ENCODE results near the gene RRAD.

Gene RRAD

GRCh38 chr16:66888647-66889615 is 36.4 kb downstream of the RRAD start:
- Histone ChIP-seq H2AK5ac (ENCODE audit: low read length) (no peak overlapping the region), H3K27ac (ENCODE audit: low read depth, low read length) (peak overlapping the region; percentile 44), H3K79me1 (ENCODE audit: low read length) (no peaks in the 10 kb centered on the region), H3K4ac (ENCODE audit: low read depth, low read length) (no peak overlapping the region), H3K4me2 (ENCODE audit: low read length) (no peak overlapping the region), H4K12ac (ENCODE audit: low read depth, low read length) (no peak overlapping the region), H2BK5ac (ENCODE audit: low read depth, low read length, poor library complexity) (no peak overlapping the region), H3K23ac (ENCODE audit: low read length) (no peak overlapping the region), H3K14ac (ENCODE audit: low read length) (no peak overlapping the region), H3K4me3 (ENCODE audit: low read depth, low read length) (no peak overlapping the region), H2BK12ac (ENCODE audit: low read length) (no peak overlapping the region), H3K79me2 (ENCODE audit: control insufficient read depth, insufficient read depth, low read length, poor library complexity) (no peaks in the 10 kb centered on the region), H2AFZ (ENCODE audit: insufficient read depth, low read length, poor library complexity) (no peak overlapping the region), H3K27me3 (ENCODE audit: insufficient read depth, low read length) (no peaks in the 10 kb centered on the region), H2BK120ac (ENCODE audit: insufficient read depth, low read length, poor library complexity) (no peak overlapping the region), H3K4me1 (ENCODE audit: control insufficient read depth in 1 of 2, insufficient read depth in 2 of 2, low read length in 2 of 2) (peaks cover 8 to 17% of the 10 kb centered on the region in 2 experiments), H4K91ac (ENCODE audit: low read depth, low read length) (no peak overlapping the region), H3K9ac (ENCODE audit: low read length) (no peak overlapping the region), H3K9me3 (ENCODE audit: insufficient read depth, low read depth, low read length) (no peaks in the 10 kb centered on the region), H3K18ac (ENCODE audit: low read length) (no peak overlapping the region), H3K36me3 (ENCODE audit: control insufficient read depth in 1 of 2, insufficient read depth in 2 of 2, low read length in 2 of 2) (peaks cover 15 to 21% of the 10 kb centered on the region in 2 experiments), H4K8ac (ENCODE audit: low read depth, low read length) (no peak overlapping the region)
- no CpG with 5 or more reads among the region's 6 CpGs for WGBS (ENCODE audit: extremely low coverage, insufficient coverage, insufficient read length)
- no peak for DNase-seq

- Histone ChIP-seq H3K18ac (ENCODE audit: low read length) (no peak overlapping the region), H4K91ac (ENCODE audit: low read depth, low read length) (no peak overlapping the region), H3K79me2 (ENCODE audit: control insufficient read depth, insufficient read depth, low read length, poor library complexity) (no peaks in the 10 kb centered on the region), H3K36me3 (ENCODE audit: control insufficient read depth in 1 of 2, insufficient read depth in 2 of 2, low read length in 2 of 2) (peaks cover 15 to 21% of the 10 kb centered on the region in 2 experiments), H2BK120ac (ENCODE audit: insufficient read depth, low read length, poor library complexity) (no peak overlapping the region), H3K27ac (ENCODE audit: low read depth, low read length) (no peak overlapping the region), H3K9me3 (ENCODE audit: insufficient read depth, low read depth, low read length) (no peaks in the 10 kb centered on the region), H4K8ac (ENCODE audit: low read depth, low read length) (no peak overlapping the region), H3K4me1 (ENCODE audit: control insufficient read depth in 1 of 2, insufficient read depth in 2 of 2, low read length in 2 of 2) (peaks cover 8 to 19% of the 10 kb centered on the region in 2 experiments), H4K12ac (ENCODE audit: low read depth, low read length) (no peak overlapping the region), H3K79me1 (ENCODE audit: low read length) (no peaks in the 10 kb centered on the region), H3K4me3 (ENCODE audit: low read depth, low read length) (no peak overlapping the region), H3K4me2 (ENCODE audit: low read length) (peak overlapping the region; percentile 18), H2AFZ (ENCODE audit: insufficient read depth, low read length, poor library complexity) (no peak overlapping the region), H3K9ac (ENCODE audit: low read length) (no peak overlapping the region), H3K23ac (ENCODE audit: low read length) (no peak overlapping the region), H2AK5ac (ENCODE audit: low read length) (no peak overlapping the region), H3K27me3 (ENCODE audit: insufficient read depth, low read length) (no peaks in the 10 kb centered on the region), H3K14ac (ENCODE audit: low read length) (no peak overlapping the region), H2BK5ac (ENCODE audit: low read depth, low read length, poor library complexity) (no peak overlapping the region), H3K4ac (ENCODE audit: low read depth, low read length) (no peak overlapping the region), H2BK12ac (ENCODE audit: low read length) (no peak overlapping the region)
- no CpG with 5 or more reads among the region's 3 CpGs for WGBS (ENCODE audit: extremely low coverage, insufficient coverage, insufficient read length)
- no peak for DNase-seq
Measured at GRCh38 chr16:66886914-66887313, 38.4 kb downstream of the RRAD start.

- Histone ChIP-seq H3K9me3 (ENCODE audit: insufficient read depth, low read depth, low read length) (no peaks in the 10 kb centered on the region), H3K36me3 (ENCODE audit: control insufficient read depth in 1 of 2, insufficient read depth in 2 of 2, low read length in 2 of 2) (peaks cover 15 to 18% of the 10 kb centered on the region in 2 experiments), H2BK12ac (ENCODE audit: low read length) (no peak overlapping the region), H2AFZ (ENCODE audit: insufficient read depth, low read length, poor library complexity) (no peak overlapping the region), H4K12ac (ENCODE audit: low read depth, low read length) (no peak overlapping the region), H3K23ac (ENCODE audit: low read length) (no peak overlapping the region), H3K4me1 (ENCODE audit: control insufficient read depth in 1 of 2, insufficient read depth in 2 of 2, low read length in 2 of 2) (peaks cover 8 to 19% of the 10 kb centered on the region in 2 experiments), H2BK120ac (ENCODE audit: insufficient read depth, low read length, poor library complexity) (no peak overlapping the region), H3K4me2 (ENCODE audit: low read length) (peak overlapping the region; percentile 18), H3K4ac (ENCODE audit: low read depth, low read length) (no peak overlapping the region), H3K27me3 (ENCODE audit: insufficient read depth, low read length) (no peaks in the 10 kb centered on the region), H3K79me2 (ENCODE audit: control insufficient read depth, insufficient read depth, low read length, poor library complexity) (no peaks in the 10 kb centered on the region), H2BK5ac (ENCODE audit: low read depth, low read length, poor library complexity) (no peak overlapping the region), H4K91ac (ENCODE audit: low read depth, low read length) (no peak overlapping the region), H4K8ac (ENCODE audit: low read depth, low read length) (no peak overlapping the region), H3K79me1 (ENCODE audit: low read length) (no peaks in the 10 kb centered on the region), H3K4me3 (ENCODE audit: low read depth, low read length) (no peak overlapping the region), H2AK5ac (ENCODE audit: low read length) (no peak overlapping the region), H3K27ac (ENCODE audit: low read depth, low read length) (no peak overlapping the region), H3K9ac (ENCODE audit: low read length) (no peak overlapping the region), H3K14ac (ENCODE audit: low read length) (no peak overlapping the region), H3K18ac (ENCODE audit: low read length) (no peak overlapping the region)
- peak in 1 of 2 donors; percentile 61 for DNase-seq
- whole genome bisulfite sequencing (ENCODE audit: extremely low coverage, insufficient coverage, insufficient read length), result no CpG with 5 or more reads among the region's 2 CpGs
Measured at GRCh38 chr16:66886321-66886720, 39.0 kb downstream of the RRAD start.

- H4K91ac ChIP-seq (ENCODE audit: low read depth, low read length), result no peak overlapping the region
- H3K36me3 ChIP-seq (ENCODE audit: control insufficient read depth in 1 of 2, insufficient read depth in 2 of 2, low read length in 2 of 2), result peaks cover 14 to 15% of the 10 kb centered on the region in 2 experiments
- no peaks in the 10 kb centered on the region for H3K9me3 ChIP-seq (ENCODE audit: insufficient read depth, low read depth, low read length)
- H3K79me1 ChIP-seq (ENCODE audit: low read length), result peaks cover 6% of the 10 kb centered on the region
- no peak for DNase-seq
- no peak overlapping the region for H3K4me2 ChIP-seq (ENCODE audit: low read length)
- peaks cover 11 to 19% of the 10 kb centered on the region in 2 experiments for H3K4me1 ChIP-seq (ENCODE audit: control insufficient read depth in 1 of 2, insufficient read depth in 2 of 2, low read length in 2 of 2)
- no peak overlapping the region for H3K23ac ChIP-seq (ENCODE audit: low read length)
- no peak overlapping the region for H2BK120ac ChIP-seq (ENCODE audit: insufficient read depth, low read length, poor library complexity)
- no peak overlapping the region for H3K4me3 ChIP-seq (ENCODE audit: low read depth, low read length)
- no peak overlapping the region for H2BK12ac ChIP-seq (ENCODE audit: low read length)
- H3K9ac ChIP-seq (ENCODE audit: low read length), result no peak overlapping the region
- H2BK5ac ChIP-seq (ENCODE audit: low read depth, low read length, poor library complexity), result no peak overlapping the region
- H3K14ac ChIP-seq (ENCODE audit: low read length), result no peak overlapping the region
- H3K27me3 ChIP-seq (ENCODE audit: insufficient read depth, low read length), result no peaks in the 10 kb centered on the region
- peak overlapping the region; percentile 26 for H2AK5ac ChIP-seq (ENCODE audit: low read length)
- H3K4ac ChIP-seq (ENCODE audit: low read depth, low read length), result no peak overlapping the region
- H4K12ac ChIP-seq (ENCODE audit: low read depth, low read length), result no peak overlapping the region
- no peak overlapping the region for H2AFZ ChIP-seq (ENCODE audit: insufficient read depth, low read length, poor library complexity)
- H3K79me2 ChIP-seq (ENCODE audit: control insufficient read depth, insufficient read depth, low read length, poor library complexity), result peaks cover 5% of the 10 kb centered on the region
- H4K8ac ChIP-seq (ENCODE audit: low read depth, low read length), result no peak overlapping the region
- H3K18ac ChIP-seq (ENCODE audit: low read length), result no peak overlapping the region
- WGBS (ENCODE audit: extremely low coverage, insufficient coverage, insufficient read length), result no CpG with 5 or more reads among the region's 12 CpGs
- H3K27ac ChIP-seq (ENCODE audit: low read depth, low read length), result no peak overlapping the region
Measured at GRCh38 chr16:66885491-66885890, 39.8 kb downstream of the RRAD start.
